PFSK-1 (cell line): ENCODE measurements around the gene CTRL.

Source experiments
- REST ChIP-seq, 2 experiments: IDR thresholded peaks; 2 replicates each; pipeline versions ENCODE4 v1.6.1 to v1.8.0; 2011 to 2012; ENCODE audit warnings: low read depth in 2 of 2, low read length in 2 of 2, control low read depth in 1 of 2, inconsistent platforms in 1 of 2, mild to moderate bottlenecking in 1 of 2, moderate library complexity in 1 of 2; ENCODE audit not compliant: insufficient read depth in 1 of 2
- TAF1 ChIP-seq: IDR thresholded peaks from 2 replicates; pipeline ENCODE4 v1.6.1; 2012; ENCODE audit warnings: low read length, control low read depth, borderline replicate concordance; ENCODE audit not compliant: insufficient read depth

GRCh38 chr16:67962135-67962534 is 30.5 kb upstream of the CTRL start:
- no peak for TF ChIP-seq REST (IDR thresholded peaks at IDR 0.05; ENCODE audit: insufficient read depth in 1 of 2, low read depth in 2 of 2, low read length in 2 of 2)
- TF ChIP-seq TAF1 = no peak
